Endothelial cell of umbilical vein (primary cell): ENCODE data around the gene AP1M1.

ENCODE experiments used
- EZH2 ChIP-seq: IDR thresholded peaks from 2 replicates; pipeline ENCODE4 v1.6.1; 2012; ENCODE audit warnings: borderline replicate concordance, low read depth, mild to moderate bottlenecking, moderate library complexity, low read length, inconsistent platforms; ENCODE audit not compliant: severe bottlenecking
- GATA2 ChIP-seq: IDR thresholded peaks from 2 replicates; pipeline ENCODE4 v1.7.0; 2011; ENCODE audit warnings: low read depth, mild to moderate bottlenecking, moderate library complexity, mixed read lengths, low read length; ENCODE audit not compliant: insufficient read length, insufficient read depth
- MYC ChIP-seq: IDR thresholded peaks from one replicate; pipeline ENCODE4 v1.6.1; 2011; ENCODE audit warnings: mild to moderate bottlenecking, low read depth, low read length
- POLR2A ChIP-seq: IDR thresholded peaks from 2 replicates; pipeline ENCODE4 v1.6.1; 2012; ENCODE audit warnings: low read depth, mild to moderate bottlenecking, control low read depth, low read length
- POLR2AphosphoS5 ChIP-seq: IDR thresholded peaks from 2 replicates; pipeline ENCODE4 v1.6.1; 2012; ENCODE audit warnings: low read depth, mild to moderate bottlenecking, control low read depth, low read length, moderate library complexity; ENCODE audit not compliant: insufficient read depth
- TF ChIP-seq, protein P1 (sequence below), 2 donors: IDR thresholded peaks; 1 replicate in 1 of 2; 2 replicates in 1 of 2; pipeline ENCODE4 v1.5.1; 2011; ENCODE audit warnings: low read length in 2 of 2, mild to moderate bottlenecking in 2 of 2, moderate library complexity in 2 of 2, control low read depth in 1 of 2, inconsistent platforms in 1 of 2, low read depth in 1 of 2; ENCODE audit not compliant: insufficient read depth in 1 of 2; ENCODE audit errors: extremely low read depth in 1 of 2

DNA sequence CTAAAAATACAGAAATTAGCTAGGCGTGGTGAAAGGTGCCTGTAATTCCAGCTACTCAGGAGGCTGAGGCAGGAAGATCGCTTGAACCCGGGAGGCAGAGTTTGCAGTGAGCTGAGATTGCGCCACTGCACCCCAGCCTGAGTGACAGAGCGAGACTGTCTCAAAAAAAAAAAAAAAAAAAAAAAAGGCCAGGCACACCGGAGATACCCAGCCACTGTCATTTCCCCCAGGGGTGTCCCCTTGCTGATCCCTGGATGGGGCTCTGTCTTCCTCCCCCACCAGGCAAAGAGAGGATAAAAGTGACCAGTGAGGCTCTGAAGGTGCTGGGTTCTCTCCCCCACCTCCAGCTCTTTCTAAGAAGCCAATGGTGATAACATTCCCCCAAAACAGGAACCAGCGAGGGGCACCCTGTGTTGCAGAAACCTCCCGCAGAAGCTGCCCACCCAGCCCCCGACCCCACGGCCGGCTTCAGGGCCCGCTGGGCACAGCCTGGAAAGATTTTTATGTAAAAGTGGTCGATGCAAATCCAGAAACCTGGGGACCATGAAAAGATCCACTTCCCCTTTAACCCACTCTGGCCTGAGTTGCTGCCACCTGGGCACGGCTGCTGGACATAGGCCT is 65.5 kb downstream of the AP1M1 start:
- TF ChIP-seq, protein P1, sequence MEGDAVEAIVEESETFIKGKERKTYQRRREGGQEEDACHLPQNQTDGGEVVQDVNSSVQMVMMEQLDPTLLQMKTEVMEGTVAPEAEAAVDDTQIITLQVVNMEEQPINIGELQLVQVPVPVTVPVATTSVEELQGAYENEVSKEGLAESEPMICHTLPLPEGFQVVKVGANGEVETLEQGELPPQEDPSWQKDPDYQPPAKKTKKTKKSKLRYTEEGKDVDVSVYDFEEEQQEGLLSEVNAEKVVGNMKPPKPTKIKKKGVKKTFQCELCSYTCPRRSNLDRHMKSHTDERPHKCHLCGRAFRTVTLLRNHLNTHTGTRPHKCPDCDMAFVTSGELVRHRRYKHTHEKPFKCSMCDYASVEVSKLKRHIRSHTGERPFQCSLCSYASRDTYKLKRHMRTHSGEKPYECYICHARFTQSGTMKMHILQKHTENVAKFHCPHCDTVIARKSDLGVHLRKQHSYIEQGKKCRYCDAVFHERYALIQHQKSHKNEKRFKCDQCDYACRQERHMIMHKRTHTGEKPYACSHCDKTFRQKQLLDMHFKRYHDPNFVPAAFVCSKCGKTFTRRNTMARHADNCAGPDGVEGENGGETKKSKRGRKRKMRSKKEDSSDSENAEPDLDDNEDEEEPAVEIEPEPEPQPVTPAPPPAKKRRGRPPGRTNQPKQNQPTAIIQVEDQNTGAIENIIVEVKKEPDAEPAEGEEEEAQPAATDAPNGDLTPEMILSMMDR (IDR thresholded peaks at IDR 0.05; ENCODE audit: extremely low read depth in 1 of 2, insufficient read depth in 1 of 2, low read depth in 1 of 2, low read length in 2 of 2), result no peak
- TF ChIP-seq POLR2A (no peak), POLR2AphosphoS5 (no peak), EZH2 (no peak), MYC (no peak), GATA2 (no peak)
